Activated effector memory CD4-positive, alpha-beta T cell treated with Interleukin-2 at 50 U/mL for 16 hours (primary cell): ENCODE results near the gene SIM2.
"Not testable (repeated sequence)": the region's sequence is repeated elsewhere in the genome, so short reads cannot be mapped to it uniquely, and the experiment has no call there.

Experiments used
- DNase-seq: peaks from one replicate; pipeline ENCODE4 v3.0.0-alpha.2; 2020

SIM2 gene

GRCh38 chr21:36698981-36699545, at the start of gene SIM2:
TSS of gene SIM2 (plus strand) at chr21:36699115. CDS start at chr21:36699747, 632 bp downstream.
- DNase-seq: no peak

GRCh38 chr21:36654324-36654723, 44.6 kb upstream of the SIM2 start:
- DNase-seq: no peak

GRCh38 chr21:36654796-36655325, 44.1 kb upstream of the SIM2 start:
- no peak for DNase-seq

GRCh38 chr21:36656138-36656537, 42.8 kb upstream of the SIM2 start:
- no peak for DNase-seq

- not testable (repeated sequence) for DNase-seq
Measured at GRCh38 chr21:36657290-36657689, 41.6 kb upstream of the SIM2 start.

- no peak for DNase-seq
Measured at GRCh38 chr21:36657999-36658398, 40.9 kb upstream of the SIM2 start.

GRCh38 chr21:36658926-36659325, 40.0 kb upstream of the SIM2 start:
- DNase-seq: no peak

GRCh38 chr21:36661511-36662309, 37.2 kb upstream of the SIM2 start:
- DNase-seq: no peak

- DNase-seq: no peak
Measured at GRCh38 chr21:36663033-36663855, 35.7 kb upstream of the SIM2 start.

GRCh38 chr21:36664662-36664990, 34.3 kb upstream of the SIM2 start:
- no peak for DNase-seq

GRCh38 chr21:36665806-36666205, 33.1 kb upstream of the SIM2 start:
- DNase-seq: no peak

- DNase-seq: no peak
Measured at GRCh38 chr21:36668713-36669112, 30.2 kb upstream of the SIM2 start.

GRCh38 chr21:36671836-36672235, 27.1 kb upstream of the SIM2 start:
- DNase-seq: no peak

GRCh38 chr21:36672296-36672695, 26.6 kb upstream of the SIM2 start:
- DNase-seq: not testable (repeated sequence)

GRCh38 chr21:36672737-36673136, 26.2 kb upstream of the SIM2 start:
- DNase-seq: no peak

- DNase-seq: no peak
Measured at GRCh38 chr21:36676039-36676950, 22.6 kb upstream of the SIM2 start.

- DNase-seq: no peak
Measured at GRCh38 chr21:36677443-36677842, 21.5 kb upstream of the SIM2 start.

GRCh38 chr21:36678538-36678937, 20.4 kb upstream of the SIM2 start:
- no peak for DNase-seq

GRCh38 chr21:36681117-36681631, 17.7 kb upstream of the SIM2 start:
- no peak for DNase-seq

GRCh38 chr21:36684957-36685714, 13.8 kb upstream of the SIM2 start:
- no peak for DNase-seq

GRCh38 chr21:36686955-36687354, 12.0 kb upstream of the SIM2 start:
- no peak for DNase-seq

- DNase-seq: no peak
Measured at GRCh38 chr21:36688324-36688723, 10.6 kb upstream of the SIM2 start.
